HepG2 (cell line): Measurements from ENCODE around the gene TXNDC9. TPM values are rescaled to one million over a fixed set of nuclear protein-coding genes. Genes with fewer than 3 reads are reported as not detected.
A peak's percentile ranks its signal among the peaks of the same experiment; 100 is the strongest.

Experiments
- ARID2 ChIP-seq: sonication (generic); formaldehyde crosslinking; IDR thresholded peaks from 2 replicates; pipeline ENCODE4 v1.8.1; 2022; ENCODE audit warnings: mild to moderate bottlenecking, missing genetic modification reagents, borderline replicate concordance
- BRD4 ChIP-seq: sonication (generic); formaldehyde crosslinking; IDR thresholded peaks from 2 replicates; pipeline ENCODE4 v1.4.0; 2020; ENCODE audit warnings: missing genetic modification reagents
- EHMT2 ChIP-seq: fragments of 200-600 bp; sonication (generic); IDR thresholded peaks from 2 replicates; pipeline ENCODE4 v1.7.0; 2017; ENCODE audit warnings: antibody characterized with exemption, low read depth, low read length, borderline replicate concordance
- FLYWCH1 ChIP-seq: sonication (generic); formaldehyde crosslinking; IDR thresholded peaks from 2 replicates; pipeline ENCODE4 v1.8.1; 2023; ENCODE audit warnings: mild to moderate bottlenecking, missing genetic modification reagents
- KMT2B ChIP-seq: IDR thresholded peaks from 2 replicates; pipeline ENCODE4 v1.6.1; 2016; ENCODE audit warnings: missing genetic modification reagents, missing compliant biosample characterization
- MTF1 ChIP-seq: sonication (generic); formaldehyde crosslinking; IDR thresholded peaks from 2 replicates; pipeline ENCODE4 v1.5.0; 2020; ENCODE audit warnings: missing genetic modification reagents
- NAIF1 ChIP-seq: sonication (generic); formaldehyde crosslinking; IDR thresholded peaks from 2 replicates; pipeline ENCODE4 v1.5.0; 2020; ENCODE audit warnings: mild to moderate bottlenecking, missing genetic modification reagents, borderline replicate concordance
- NCOA2 ChIP-seq: sonication (generic); formaldehyde crosslinking; IDR thresholded peaks from 2 replicates; pipeline ENCODE4 v1.8.0; 2022; ENCODE audit warnings: inconsistent platforms
- NFYC ChIP-seq: IDR thresholded peaks from 2 replicates; pipeline ENCODE4 v1.6.1; 2016; ENCODE audit warnings: missing genetic modification reagents, missing compliant biosample characterization
- PRPF4 ChIP-seq: fragments of 200-400 bp; formaldehyde crosslinking; IDR thresholded peaks from 2 replicates; pipeline ENCODE4 v1.6.1; 2016; ENCODE audit warnings: low read length, low read depth; ENCODE audit not compliant: poor library complexity, severe bottlenecking
- REPIN1 ChIP-seq: sonication (generic); formaldehyde crosslinking; IDR thresholded peaks from 2 replicates; pipeline ENCODE4 v1.8.0; 2022; ENCODE audit warnings: missing genetic modification reagents, low read depth, mild to moderate bottlenecking, borderline replicate concordance
- RFX5 ChIP-seq: IDR thresholded peaks from 2 replicates; pipeline ENCODE4 v1.6.1; 2011; ENCODE audit warnings: low read depth, low read length, improper control_type of control experiment
- TGIF2 ChIP-seq: IDR thresholded peaks from 2 replicates; pipeline ENCODE4 v1.6.1; 2016; ENCODE audit warnings: control low read depth, missing compliant biosample characterization
- THRA ChIP-seq: sonication (generic); formaldehyde crosslinking; IDR thresholded peaks from 2 replicates; pipeline ENCODE4 v1.4.0; 2020; ENCODE audit warnings: missing genetic modification reagents, borderline replicate concordance
- ZBTB1 ChIP-seq: sonication (generic); formaldehyde crosslinking; IDR thresholded peaks from 2 replicates; pipeline ENCODE4 v1.4.0; 2020; ENCODE audit warnings: missing genetic modification reagents, borderline replicate concordance
- ZFY ChIP-seq: sonication (generic); formaldehyde crosslinking; IDR thresholded peaks from 2 replicates; pipeline ENCODE4 v1.4.0; 2020; ENCODE audit warnings: missing genetic modification reagents
- ZMAT3 ChIP-seq: sonication (generic); formaldehyde crosslinking; conservative IDR thresholded peaks from 2 replicates; pipeline ENCODE4 v1.7.0; 2021; ENCODE audit warnings: missing genetic modification reagents
- ZNF10 ChIP-seq: sonication (generic); formaldehyde crosslinking; IDR thresholded peaks from 2 replicates; pipeline ENCODE4 v1.4.0; 2020; ENCODE audit warnings: mild to moderate bottlenecking, low read depth, missing genetic modification reagents, borderline replicate concordance
- ZNF224 ChIP-seq: sonication (generic); formaldehyde crosslinking; IDR thresholded peaks from 2 replicates; pipeline ENCODE4 v1.5.0; 2020; ENCODE audit warnings: mild to moderate bottlenecking, missing genetic modification reagents
- ZNF225 ChIP-seq: sonication (generic); formaldehyde crosslinking; IDR thresholded peaks from 2 replicates; pipeline ENCODE4 v1.4.0; 2020; ENCODE audit warnings: mild to moderate bottlenecking, missing genetic modification reagents
- ZNF33B ChIP-seq: sonication (generic); formaldehyde crosslinking; IDR thresholded peaks from 2 replicates; pipeline ENCODE4 v1.5.1; 2020; ENCODE audit warnings: mild to moderate bottlenecking, missing genetic modification reagents
- ZNF468 ChIP-seq: sonication (generic); formaldehyde crosslinking; IDR thresholded peaks from 2 replicates; pipeline ENCODE4 v1.8.0; 2022; ENCODE audit warnings: mild to moderate bottlenecking, moderate library complexity, missing genetic modification reagents
- ZNF496 ChIP-seq: sonication (generic); formaldehyde crosslinking; IDR thresholded peaks from 2 replicates; pipeline ENCODE4 v1.8.1; 2023; ENCODE audit warnings: mild to moderate bottlenecking, moderate library complexity, missing genetic modification reagents; ENCODE audit not compliant: insufficient replicate concordance
- ZNF746 ChIP-seq: sonication (generic); formaldehyde crosslinking; IDR thresholded peaks from 2 replicates; pipeline ENCODE4 v1.8.0; 2022; ENCODE audit warnings: mild to moderate bottlenecking, missing genetic modification reagents
- ZNF780A ChIP-seq: sonication (generic); formaldehyde crosslinking; IDR thresholded peaks from 2 replicates; pipeline ENCODE4 v1.8.0; 2022; ENCODE audit warnings: mild to moderate bottlenecking, missing genetic modification reagents, moderate library complexity
- ZNF781 ChIP-seq: sonication (generic); formaldehyde crosslinking; IDR thresholded peaks from 2 replicates; pipeline ENCODE4 v1.5.1; 2020; ENCODE audit warnings: borderline replicate concordance, mild to moderate bottlenecking, missing genetic modification reagents; ENCODE audit errors: not compliant biosample characterization
- ZNF790 ChIP-seq: sonication (generic); formaldehyde crosslinking; IDR thresholded peaks from 2 replicates; pipeline ENCODE4 v1.8.0; 2022; ENCODE audit warnings: missing genetic modification reagents, mild to moderate bottlenecking, borderline replicate concordance
- ZSCAN31 ChIP-seq: sonication (generic); formaldehyde crosslinking; IDR thresholded peaks from 2 replicates; pipeline ENCODE4 v1.5.0; 2020; ENCODE audit warnings: low read depth, mild to moderate bottlenecking, missing genetic modification reagents
- ZSCAN9 ChIP-seq: IDR thresholded peaks from 2 replicates; pipeline ENCODE4 v1.6.1; 2016; ENCODE audit warnings: borderline replicate concordance
- polyA plus RNA-seq, 8 experiments: library from polyadenylated mRNA; depleted of rRNA in 3 of 8; stranded (reverse) in 7 of 8; unstranded in 1 of 8; fragments of >200 nt; fragmentation: Illumina TruSeq in 4 of 8; extraction: Trizol in 4 of 8; gene quantifications; 2 replicates each; pipeline versions ENCODE4 v1.2.1 to v1.2.3, GENCODE V29; 2011 to 2016; ENCODE audit warnings: low read depth in 4 of 8, missing spikeins in 1 of 8, mixed read lengths in 1 of 8; ENCODE audit not compliant: insufficient read depth in 1 of 8
- total RNA-seq, 5 experiments: library from RNA; depleted of rRNA; stranded (reverse); fragments of >200 nt; fragmentation: Illumina TruSeq; extraction: Trizol; gene quantifications; 2 replicates each; pipeline ENCODE4 v1.2.3, GENCODE V29; 2016; ENCODE audit warnings: low read depth in 1 of 5

TXNDC9 gene
- total and polyA plus RNA-seq, 2 of the 13 experiments (the other 11 are each of a cell fraction or from before 2014, with no cell fraction given), result 35.2 to 94.6 TPM

- TF ChIP-seq ZNF780A (CRISPR knock-in tag), result peak; percentile 95
- no peak; the same call in 1 of the 2 replicates for TF ChIP-seq ARID2 (CRISPR knock-in tag)
- TF ChIP-seq MTF1, result peak; percentile 35; the same call in 1 of the 2 replicates
- no peak for TF ChIP-seq ZNF10
- TF ChIP-seq BRD4 (CRISPR knock-in tag), result peak; percentile 67; the same call in 1 of the 2 replicates
- TF ChIP-seq ZNF781 (CRISPR knock-in tag), result peak; percentile 72
- no peak; the same call in 1 of the 2 replicates for TF ChIP-seq NCOA2 (CRISPR knock-in tag)
- TF ChIP-seq ZMAT3 (CRISPR knock-in tag), result peak; percentile 97
- TF ChIP-seq ZFY, result peak; percentile 89
- peak; percentile 97 for TF ChIP-seq REPIN1 (CRISPR knock-in tag)
- peak; percentile 92 for TF ChIP-seq TGIF2 (CRISPR knock-in tag)
- TF ChIP-seq ZNF468 (CRISPR knock-in tag), result 0 out of 2 replicates have a peak, but pooled peaks have one; percentile 17
- TF ChIP-seq THRA (CRISPR knock-in tag), result peak; percentile 77; the same call in 1 of the 2 replicates
- no peak for TF ChIP-seq EHMT2
- TF ChIP-seq NAIF1 (CRISPR knock-in tag), result peak; percentile 71; the same call in 1 of the 2 replicates
- peak; percentile 88 for TF ChIP-seq ZNF790 (CRISPR knock-in tag)
- TF ChIP-seq PRPF4, result no peak
- TF ChIP-seq ZNF33B (CRISPR knock-in tag), result 0 out of 2 replicates have a peak, but pooled peaks have one; percentile 48
- no peak; the same call in 1 of the 2 replicates for TF ChIP-seq ZNF746 (CRISPR knock-in tag)
- 0 out of 2 replicates have a peak, but pooled peaks have one; percentile 7 for TF ChIP-seq RFX5
- TF ChIP-seq KMT2B (CRISPR knock-in tag), result peak; percentile 97
- TF ChIP-seq ZNF225 (CRISPR knock-in tag), result peak; percentile 86
- TF ChIP-seq NFYC (CRISPR knock-in tag), result peak; percentile 55; the same call in 1 of the 2 replicates
- TF ChIP-seq ZNF224, result peak; percentile 89; the same call in 1 of the 2 replicates
- TF ChIP-seq ZNF496 (CRISPR knock-in tag), result no peak
- no peak for TF ChIP-seq ZBTB1
- peak; percentile 90 for TF ChIP-seq ZSCAN9
- peak; percentile 88 for TF ChIP-seq ZSCAN31 (CRISPR knock-in tag)
- 0 out of 2 replicates have a peak, but pooled peaks have one; percentile 48 for TF ChIP-seq FLYWCH1 (CRISPR knock-in tag)
These were observed 1.2 kb upstream of the TXNDC9 start, which contains the start of gene EIF5B (continued) for GRCh38 chr2:99337113-99338028.
